Umbilical cord (tissue), 2 donors: ENCODE data around the gene NPB. TPM values are rescaled to one million over a fixed set of nuclear protein-coding genes. Genes with fewer than 3 reads are reported as not detected.

Source experiments
- DNase-seq: peaks from one replicate; pipeline ENCODE4 v3.0.0-alpha.2; 2015; ENCODE audit warnings: low spot score
- total RNA-seq: library from RNA; depleted of rRNA; stranded (reverse); fragments of >200 nt; gene quantifications from one replicate; pipeline ENCODE4 v1.2.3, GENCODE V29; 2014; ENCODE audit warnings: low replicate concordance; ENCODE audit not compliant: insufficient read depth

Gene NPB
- total RNA-seq, 1 donor from 2014 or later: 1.4 TPM

DNA sequence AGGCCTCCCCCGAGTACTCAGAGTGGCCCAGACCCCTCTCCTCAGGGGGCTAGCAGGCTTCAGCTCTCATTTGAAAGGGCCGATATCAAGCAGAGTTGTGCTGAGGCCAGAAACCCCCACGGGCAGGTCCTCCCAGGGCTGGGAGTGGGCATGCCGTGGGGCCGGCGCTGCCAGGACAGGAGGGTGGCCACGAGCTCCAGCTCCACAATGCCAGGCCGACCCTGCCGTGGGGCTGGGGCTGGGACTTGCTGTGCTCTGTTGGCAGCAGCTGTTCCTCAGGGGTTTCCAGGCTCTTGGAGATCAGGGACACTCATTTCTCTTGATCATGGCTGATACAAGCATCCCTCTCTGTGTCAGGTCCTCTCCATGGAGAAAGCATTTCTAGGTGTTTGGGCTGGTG is 3.2 kb upstream of the NPB start:
- no peak for DNase-seq

DNA sequence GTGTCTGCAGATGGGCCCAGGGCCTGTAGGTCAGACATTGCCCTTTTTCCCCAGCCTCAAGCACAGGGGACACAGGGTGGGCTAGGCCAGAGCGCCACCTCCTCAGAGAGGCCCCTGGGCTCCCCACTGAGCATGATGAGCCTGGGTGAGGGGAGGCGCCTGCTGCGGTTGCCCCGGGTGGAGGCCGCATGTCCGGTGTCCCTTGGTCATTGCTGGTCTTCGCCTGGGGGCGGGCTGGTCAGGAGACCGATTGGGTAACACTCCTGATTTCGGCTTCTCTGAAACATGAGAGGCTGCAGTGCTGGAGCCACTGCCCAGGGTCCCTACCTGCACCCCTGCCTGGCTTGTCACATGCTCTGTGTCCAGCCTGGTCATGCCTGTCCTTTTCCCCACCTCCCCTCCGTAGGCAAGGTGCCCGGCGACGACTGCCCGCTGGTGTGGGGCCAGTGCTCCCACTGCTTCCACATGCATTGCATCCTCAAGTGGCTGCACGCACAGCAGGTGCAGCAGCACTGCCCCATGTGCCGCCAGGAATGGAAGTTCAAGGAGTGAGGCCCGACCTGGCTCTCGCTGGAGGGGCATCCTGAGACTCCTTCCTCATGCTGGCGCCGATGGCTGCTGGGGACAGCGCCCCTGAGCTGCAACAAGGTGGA is 2.4 kb upstream of the NPB start:
- no peak for DNase-seq

DNA sequence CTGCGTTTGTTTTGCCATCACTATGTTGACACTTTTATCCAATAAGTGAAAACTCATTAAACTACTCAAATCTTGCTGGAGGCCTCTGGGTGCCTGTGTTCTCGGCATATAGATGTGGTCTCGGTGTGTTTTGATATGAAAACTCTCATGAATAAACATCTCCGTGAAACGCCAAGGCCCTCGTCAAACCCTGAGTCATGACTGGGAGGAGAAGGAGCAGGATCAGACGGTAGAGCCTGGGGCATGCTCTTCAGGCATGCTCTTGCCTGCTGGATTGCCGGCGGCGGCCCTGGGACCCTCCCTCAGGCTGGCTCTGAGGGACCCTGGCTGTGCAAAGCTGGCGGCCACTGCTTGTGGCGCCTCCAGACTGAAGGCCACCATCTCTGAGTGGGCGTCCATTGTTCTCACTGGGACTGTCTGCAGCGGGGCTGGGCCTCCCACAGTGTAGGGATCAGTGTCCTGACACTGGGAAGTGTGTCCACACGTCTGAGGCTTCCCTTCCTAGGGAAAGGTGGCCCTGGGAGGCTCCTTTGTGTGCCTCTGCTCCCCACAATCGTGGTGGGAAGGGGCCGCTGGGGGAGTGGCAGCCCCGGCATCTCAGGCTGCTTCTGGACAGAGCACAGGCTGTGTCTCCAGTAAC is 1.7 kb upstream of the NPB start:
- no peak for DNase-seq

DNA sequence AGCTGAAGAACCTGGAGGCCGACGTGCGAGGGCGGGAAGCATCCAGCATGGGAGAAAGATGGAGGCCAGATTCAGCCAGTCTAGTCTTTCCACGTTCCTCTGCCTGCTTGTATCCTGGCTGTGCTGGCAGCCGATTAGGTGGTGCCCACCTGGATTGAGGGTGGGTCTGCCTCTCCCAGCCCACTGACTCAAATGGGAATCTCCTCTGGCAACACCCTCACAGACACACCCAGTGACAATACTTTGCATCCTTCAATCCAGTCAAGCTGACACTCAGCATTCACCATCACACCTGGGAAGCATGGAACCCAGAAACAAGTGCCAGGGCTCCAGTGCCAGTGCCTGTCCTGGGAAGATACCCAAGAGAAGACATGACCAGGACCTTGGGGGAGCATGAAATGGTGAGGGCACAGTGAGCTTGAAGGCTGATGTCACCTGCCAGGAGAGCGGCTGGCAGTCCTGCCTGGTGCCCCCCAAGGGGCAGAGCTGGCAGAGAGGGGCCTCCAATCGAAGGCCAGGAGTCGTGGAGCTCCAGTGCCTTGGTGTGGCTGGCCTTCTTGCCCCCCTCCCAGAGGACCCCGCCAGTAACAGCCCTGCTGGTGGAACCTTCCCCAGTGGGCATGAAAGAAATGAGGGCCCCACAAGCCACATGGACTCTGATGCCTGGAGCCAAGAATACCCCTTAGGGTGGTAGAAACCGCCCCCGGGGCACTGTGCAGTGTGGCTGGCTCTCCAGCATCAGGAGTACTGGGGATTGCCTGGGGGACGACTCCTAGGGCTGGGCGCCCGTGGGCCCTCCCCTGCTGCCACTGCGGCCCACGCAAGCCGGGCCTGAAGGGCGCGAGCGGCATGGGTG is 643 bp upstream of the NPB start:
- DNase-seq: no peak

GRCh38 chr17:81902653-81903414 is 796 bp downstream of the NPB start:
- DNase-seq: no peak

GRCh38 chr17:81903415-81903831 is 1.4 kb downstream of the NPB start:
- no peak for DNase-seq

GRCh38 chr17:81903896-81904599 is 2.0 kb downstream of the NPB start:
- DNase-seq: no peak

DNA sequence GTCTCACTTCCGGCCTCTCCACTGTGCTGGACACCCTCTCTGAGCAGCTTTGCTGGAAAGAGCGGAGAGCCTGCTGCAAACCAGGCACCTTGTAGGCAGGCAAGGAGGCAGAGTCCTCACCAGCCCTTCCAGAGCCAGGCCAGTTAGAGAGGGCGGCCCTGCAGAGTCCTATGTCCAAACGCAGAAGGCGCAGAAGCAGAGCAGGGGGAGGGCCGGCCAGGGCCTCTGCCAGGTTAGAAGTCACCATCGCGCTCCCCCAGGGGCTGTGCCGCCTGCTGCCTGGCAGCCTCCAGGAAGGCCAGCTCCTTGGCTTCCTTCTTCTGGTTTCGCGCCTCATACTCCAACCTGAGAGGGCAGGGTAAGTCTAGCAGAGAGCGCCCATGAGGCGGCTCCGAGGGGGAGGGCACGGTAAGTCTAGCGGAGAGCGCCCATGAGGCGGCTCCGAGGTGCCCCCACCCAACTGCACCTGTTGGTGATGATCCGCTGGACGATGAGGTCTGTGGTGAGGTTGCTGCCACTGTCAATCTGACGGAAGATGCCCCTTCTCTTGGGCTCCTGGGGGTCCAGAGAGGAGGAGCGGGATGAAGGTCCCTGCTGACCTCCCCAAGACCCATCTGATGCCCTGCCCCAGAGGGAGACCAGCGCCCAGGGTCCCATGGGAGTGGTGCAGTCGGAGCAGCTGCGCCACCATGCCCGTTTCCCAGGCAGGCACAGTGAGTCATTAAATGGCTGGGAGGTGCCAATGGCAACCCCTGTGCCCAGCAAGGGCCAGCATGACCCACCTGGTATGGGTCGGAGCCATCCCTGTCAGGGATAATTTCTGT is 2.8 kb downstream of the NPB start:
- no peak for DNase-seq

GRCh38 chr17:81905424-81905875 is 3.4 kb downstream of the NPB start:
- no peak for DNase-seq

- DNase-seq: no peak
Measured at GRCh38 chr17:81905993-81906392, 4.0 kb downstream of the NPB start.

DNA sequence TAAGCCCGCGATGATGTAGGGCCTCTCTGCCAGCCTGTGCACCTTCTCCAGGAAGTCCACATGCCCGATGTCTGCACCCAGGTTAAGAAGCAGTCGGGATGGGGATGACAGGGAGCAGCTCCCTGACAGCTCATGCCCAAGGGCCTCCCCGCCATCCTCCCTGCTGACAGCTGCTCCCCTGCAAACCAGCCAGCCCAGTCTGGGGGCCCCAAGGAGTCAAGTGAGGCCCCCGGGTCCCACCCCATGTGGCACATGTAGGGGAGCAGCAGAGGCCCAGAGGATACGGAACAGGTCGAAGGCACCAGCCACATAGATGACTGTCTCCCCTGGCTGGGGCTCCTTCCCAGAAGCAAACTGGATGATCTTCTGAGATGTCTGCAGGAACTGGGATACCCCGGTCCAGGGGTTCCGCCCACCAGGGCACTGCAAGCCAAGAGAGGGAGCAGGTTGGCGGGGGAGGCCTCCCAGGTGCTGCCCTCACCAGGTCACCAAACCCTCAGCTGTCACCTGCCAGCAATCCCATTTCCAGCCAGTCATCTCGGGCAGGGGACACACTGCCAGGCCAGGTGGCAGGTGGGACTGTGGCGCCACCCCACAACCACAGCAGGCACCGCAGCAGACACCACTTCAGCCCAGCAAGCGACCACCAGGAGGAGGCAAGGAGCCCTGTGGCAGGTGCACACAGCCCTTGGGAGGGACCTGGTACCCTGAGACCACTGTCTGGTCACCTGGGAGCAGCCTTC is 4.6 kb downstream of the NPB start:
- no peak for DNase-seq

DNA sequence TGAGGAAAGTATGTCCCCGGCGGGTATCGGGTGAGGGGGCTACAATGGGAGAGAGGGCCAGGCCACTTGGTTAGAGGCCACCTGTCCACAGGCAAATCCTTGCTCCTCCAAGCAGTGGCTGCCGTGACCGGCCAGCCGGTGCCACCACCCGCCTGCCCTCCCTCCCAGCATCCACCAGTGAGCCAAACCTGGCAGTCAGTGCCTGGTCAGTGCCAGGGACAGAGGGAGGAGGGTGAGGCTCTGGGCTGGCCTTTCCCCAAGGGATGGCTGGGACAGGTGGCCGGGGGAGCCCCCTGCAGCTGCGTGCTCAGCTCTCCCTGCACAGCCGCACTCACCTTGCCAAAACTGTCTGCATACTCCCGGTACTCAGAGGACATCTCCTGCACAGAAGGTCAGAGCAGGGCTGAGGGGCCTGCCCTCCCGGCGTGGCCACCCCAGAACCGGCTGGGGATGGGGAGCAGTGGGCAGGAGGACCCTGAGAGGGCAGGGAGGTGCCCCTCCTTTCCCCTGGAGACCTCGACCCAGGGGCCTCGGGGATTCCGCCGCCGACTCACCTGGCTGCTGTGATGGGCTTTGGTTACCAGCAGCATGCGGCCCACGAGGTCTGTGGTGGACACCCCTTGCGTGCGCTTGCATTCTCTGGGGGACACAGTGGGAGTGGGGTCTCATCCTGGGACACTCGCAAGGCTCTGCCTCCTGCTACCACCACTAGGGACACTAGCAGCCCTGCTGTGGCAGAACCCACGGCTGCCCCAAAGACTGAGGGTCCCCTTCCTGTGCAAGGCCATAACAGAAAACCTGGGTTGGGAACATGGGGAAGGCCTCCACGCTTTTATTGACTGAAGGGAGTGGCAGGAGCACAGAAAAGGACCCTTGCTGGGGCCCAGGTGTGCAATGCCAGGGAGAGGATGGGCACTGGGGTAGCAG is 5.4 kb downstream of the NPB start:
- no peak for DNase-seq

- no peak for DNase-seq
Measured at GRCh38 chr17:81908793-81909192, 6.8 kb downstream of the NPB start.

DNA sequence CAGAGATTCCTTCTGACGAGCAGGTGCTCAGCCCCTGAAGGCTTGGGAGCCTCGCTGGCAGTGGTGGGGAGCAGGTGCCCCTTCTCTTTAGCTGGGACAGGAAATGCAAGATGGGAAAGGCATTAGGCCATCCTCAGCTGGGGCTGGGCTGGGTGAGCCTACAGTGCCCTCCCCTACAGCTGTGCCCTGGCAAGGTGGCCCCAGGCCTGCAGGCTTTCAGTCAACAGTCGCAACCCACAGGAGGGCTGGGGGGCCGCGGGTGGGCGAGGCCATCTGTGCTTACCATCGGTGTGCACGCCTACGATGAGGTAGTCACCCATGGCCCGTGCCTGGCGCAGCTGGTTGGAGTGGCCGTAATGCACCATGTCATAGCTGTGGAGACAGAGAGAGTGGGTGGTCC is 7.2 kb downstream of the NPB start:
- no peak for DNase-seq

DNA sequence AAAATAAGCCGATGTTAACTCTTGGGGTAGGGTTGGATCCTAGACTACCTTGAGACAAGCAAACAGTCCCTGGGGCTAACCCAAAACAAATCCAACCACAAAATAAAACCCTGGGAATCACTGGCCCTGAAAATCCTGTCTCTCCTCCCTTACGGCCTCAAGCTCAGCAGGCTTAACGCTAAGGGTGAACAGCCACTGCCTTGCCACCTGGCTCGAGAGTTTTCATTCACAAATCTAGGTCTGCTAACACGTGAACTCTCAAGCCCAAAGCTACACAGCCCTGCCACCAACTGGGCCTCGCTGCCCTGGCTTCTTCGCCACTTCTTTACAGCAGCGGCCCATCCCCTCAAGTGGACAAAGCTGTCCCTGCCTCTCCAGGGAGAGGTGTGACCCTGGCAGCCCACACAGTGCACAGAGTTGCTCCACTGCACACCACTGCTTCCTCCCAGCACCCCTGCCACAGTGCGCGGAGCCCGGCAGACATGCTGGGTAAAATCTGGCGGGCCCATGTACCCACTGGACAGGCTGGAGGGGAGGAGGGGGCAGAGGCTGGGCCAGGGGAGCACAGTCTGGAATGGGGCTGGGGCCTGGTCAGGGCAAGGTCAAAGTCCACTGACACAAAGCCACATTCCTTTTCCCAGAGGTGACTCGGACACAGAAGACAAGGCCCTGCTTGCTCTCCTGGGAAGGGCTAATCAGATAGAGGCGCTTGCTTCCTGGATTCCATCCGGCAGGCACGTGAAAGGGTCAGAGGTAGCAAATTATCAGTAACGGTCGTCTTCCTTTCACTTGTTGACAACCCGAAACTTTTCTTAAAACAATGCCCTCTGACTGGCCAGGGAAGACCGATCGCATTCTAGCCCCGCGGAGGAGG is 8.2 kb downstream of the NPB start:
- DNase-seq: no peak

GRCh38 chr17:81910840-81911276 is 8.8 kb downstream of the NPB start:
- DNase-seq: no peak

DNA sequence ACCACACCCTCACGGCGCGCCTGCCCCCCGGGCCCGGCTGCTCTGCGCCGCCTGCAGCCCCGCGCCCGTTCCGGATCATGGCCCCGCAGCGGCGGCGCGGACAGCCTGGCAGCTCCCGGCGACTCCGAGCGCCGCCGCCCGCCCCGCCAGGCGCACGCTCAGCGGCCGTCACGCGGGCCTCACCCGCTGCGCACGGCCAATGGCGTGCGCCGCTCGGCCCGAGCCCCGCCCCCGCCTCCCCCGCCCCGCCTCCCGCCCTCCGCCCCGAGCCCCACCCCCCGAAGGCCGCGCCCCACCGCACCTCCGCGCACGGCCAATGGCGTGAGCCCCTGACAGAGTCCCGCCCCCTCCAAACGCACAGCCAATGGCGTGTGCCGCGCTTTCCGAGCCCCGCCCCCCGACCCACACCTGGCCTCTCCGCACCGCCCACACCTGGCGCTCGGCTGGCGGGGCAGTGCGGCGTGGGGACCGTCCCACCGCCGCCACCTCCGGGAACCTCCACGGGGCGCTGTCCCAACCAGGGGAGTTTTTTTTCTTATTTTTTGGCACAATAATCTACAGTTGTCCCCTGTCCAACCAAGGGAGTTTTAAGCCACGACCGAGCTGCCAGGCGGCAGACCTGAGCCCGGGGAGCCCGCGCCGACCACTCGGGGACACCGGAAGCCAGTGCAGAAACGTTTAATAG is 9.4 kb downstream of the NPB start, which contains the start of gene PCYT2:
TSS of gene PCYT2 (minus strand) at position 123 of the 685 bp plus-strand sequence. CDS start at position 79, 44 bp downstream.
- peak; percentile 87 for DNase-seq
